Left hindlimb (tissue), 1 donor: ENCODE results near the gene SYNE1.

Experiments
- DNase-seq: peaks from one replicate; pipeline ENCODE4 v3.0.0-alpha.2; 2018

Gene SYNE1

DNA sequence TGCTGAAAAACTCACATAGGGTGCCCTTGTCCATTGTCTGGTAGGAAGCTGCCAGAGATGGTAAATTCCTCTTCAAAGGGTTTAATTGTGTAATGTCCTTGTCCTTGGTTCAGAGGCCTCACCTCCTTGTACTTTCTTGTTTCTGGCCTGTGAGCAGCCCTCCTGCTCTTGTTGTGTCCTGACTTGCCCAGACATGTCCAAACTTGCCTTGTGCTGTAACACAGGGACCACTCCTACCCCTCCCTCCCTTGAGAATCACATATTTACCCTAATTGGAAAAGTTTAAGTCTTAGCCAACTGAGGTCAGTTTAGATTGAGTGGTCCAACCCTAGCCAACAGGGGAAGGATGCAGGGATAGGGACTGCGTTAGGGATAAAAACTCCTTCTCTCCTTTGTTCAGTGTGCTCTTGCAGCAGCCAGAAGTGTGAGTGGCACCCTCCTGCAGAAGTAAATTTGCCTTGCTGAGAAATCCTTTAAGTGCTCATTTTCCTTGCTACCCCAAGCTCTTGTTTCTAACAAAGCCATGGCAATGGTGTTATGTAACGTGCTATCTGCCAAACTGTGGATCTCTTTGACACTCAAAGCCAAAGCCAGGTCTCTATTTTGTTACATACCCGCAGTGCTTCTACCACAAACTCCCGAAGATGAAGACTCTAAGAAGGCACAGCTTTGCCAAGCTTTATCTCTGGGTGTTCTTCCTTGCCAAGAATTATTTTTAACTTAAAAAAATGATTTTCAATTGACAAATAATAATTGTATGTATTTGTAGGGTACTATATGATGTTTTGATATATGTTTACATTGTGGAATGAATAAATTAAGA, 415.1 kb downstream of the SYNE1 start:
- DNase-seq = no peak

- no peak for DNase-seq
Measured at GRCh38 chr6:152220786-152221185, 416.4 kb downstream of the SYNE1 start.

DNA sequence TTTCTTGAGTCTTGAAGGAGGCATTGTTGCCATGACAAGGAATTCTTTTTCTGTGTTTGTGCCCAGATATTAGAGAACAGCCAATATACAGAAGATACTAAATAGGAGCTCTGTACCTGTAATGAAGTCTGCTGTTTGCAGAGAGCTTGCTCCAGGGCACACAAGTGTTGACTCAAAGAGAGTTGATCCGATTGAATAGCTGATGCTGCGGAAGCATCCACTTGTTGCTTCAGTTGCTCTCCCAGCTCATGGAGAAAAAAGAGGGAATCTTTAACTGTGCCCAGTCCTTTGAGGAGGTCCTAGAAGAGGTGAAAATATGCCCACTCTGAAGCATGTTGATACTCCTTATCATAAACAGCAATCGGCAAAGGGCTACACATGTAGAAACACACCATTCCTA, 418.3 kb downstream of the SYNE1 start:
- DNase-seq = no peak

DNA sequence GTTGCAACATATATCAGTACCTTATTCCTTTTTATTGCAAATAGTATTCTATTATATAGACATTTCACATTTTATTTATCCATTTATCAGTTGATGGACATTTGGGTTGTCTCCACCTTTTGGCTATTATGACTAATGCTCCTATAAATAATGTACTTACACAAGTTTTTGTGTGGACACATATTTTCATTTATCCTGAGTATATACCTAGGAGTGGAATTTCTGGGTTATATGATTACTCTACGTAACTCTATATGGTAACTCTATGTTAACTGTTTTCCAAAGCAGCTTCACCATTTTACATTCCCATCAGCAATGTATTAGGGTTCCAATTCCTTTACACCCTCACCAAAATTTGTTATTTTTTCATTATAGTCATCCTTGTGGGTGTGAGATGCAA, 424.7 kb downstream of the SYNE1 start:
- no peak for DNase-seq

GRCh38 chr6:152209211-152209610, 428.0 kb downstream of the SYNE1 start:
- no peak for DNase-seq

DNA sequence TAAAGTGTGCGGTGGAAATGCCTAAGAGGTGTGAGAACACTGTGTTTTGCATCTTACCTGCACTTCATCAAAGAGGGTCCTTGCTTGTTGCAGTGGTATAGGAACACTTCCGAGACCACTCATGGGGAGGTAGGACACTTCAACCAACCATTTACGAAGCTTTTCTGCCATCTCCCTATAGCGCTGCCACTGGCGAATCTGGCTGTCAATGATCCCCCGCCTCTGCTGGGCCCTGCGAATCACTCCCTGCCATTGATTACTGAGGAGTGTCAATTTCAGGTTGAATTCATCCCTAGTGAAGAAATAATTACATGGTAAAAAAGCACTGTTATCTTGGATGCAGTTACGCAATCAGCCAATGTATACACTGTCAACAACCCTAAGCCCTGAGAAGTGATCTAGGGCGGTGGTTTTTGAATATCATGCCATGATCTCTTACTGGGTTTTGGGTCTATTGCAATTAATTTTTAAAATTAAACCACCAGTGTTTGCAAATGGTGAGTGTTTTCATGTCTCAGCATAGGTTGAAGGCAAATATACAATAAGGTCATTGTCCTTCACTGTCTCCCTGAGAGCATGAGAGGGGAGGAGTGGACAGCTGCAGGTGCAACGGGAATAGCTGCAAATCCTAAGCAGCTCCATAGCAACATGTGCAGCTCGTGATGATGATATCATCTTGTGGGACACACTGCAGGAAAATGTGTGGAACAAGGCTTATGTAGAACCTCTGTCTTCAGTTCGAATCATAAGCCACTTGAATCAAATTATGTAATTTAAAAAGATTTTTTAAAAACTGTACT, 429.0 kb downstream of the SYNE1 start:
- no peak for DNase-seq

GRCh38 chr6:152206072-152206818, 430.9 kb downstream of the SYNE1 start:
- DNase-seq = no peak

DNA sequence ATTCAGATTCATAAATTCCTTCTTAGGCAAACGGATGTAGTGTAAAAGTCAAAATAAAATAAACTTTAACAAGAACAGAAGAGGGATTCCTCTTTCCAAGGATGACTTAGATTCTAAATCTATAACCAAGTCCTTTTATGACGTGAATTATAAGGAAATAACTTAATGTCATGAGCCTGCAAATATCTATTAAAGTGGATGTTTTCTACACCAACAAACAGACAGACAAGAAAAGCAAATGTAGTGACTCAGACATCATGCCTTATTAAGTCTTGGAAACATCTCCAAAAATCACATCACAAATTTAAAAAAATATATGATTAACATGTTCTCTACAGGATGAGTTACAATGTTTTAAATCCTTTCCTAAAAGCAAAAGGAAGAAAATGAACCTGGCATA, 432.6 kb downstream of the SYNE1 start:
- DNase-seq = no peak

DNA sequence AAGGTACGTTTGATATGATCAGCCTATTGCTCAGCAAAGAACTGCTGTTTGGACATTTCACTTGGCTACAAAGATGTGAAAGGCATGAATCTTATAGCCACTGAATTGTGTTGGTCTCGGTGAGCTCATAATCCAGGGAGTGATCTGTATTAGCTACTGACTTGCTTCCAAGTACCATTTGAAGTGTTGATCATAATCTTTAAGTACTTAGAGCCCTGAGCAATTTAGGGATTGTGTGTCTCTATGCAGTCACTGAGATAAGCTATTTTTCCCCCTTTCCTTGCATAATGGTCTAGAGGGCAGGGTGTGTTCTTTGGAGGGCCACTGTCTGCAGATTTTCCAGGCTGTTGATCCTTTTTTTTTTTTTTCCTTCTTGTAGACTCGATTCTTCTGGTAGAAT, 436.0 kb downstream of the SYNE1 start:
- DNase-seq = no peak

DNA sequence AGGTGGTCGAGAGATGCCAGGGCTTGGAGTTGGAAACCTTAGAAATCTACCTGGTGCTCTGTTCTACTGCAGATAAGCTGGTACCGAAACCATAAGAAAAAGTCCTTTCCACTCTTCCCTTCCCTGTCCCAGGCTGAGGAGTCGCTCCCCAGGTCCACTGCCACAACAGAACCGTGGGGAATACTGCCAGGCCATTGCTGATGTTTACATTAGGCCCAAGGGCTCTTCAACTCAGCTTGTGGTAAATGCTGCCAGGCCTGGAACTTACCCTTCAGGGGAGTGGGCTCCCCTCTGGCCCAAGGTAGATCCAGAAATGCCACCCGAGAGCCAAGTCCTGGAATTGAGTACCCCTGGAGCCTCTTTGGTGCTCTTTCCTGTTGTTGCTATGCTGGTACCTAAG, 441.3 kb downstream of the SYNE1 start:
- no peak for DNase-seq

- DNase-seq = no peak
Measured at GRCh38 chr6:152189736-152190135, 447.4 kb downstream of the SYNE1 start.

- no peak for DNase-seq
Measured at GRCh38 chr6:152188011-152188410, 449.2 kb downstream of the SYNE1 start.

GRCh38 chr6:152186840-152187239, 450.3 kb downstream of the SYNE1 start:
- DNase-seq = no peak

GRCh38 chr6:152184917-152185574, 452.1 kb downstream of the SYNE1 start:
- no peak for DNase-seq

- DNase-seq = no peak
Measured at GRCh38 chr6:152184573-152184916, 452.6 kb downstream of the SYNE1 start.

- no peak for DNase-seq
Measured at GRCh38 chr6:152180601-152181000, 456.6 kb downstream of the SYNE1 start.

DNA sequence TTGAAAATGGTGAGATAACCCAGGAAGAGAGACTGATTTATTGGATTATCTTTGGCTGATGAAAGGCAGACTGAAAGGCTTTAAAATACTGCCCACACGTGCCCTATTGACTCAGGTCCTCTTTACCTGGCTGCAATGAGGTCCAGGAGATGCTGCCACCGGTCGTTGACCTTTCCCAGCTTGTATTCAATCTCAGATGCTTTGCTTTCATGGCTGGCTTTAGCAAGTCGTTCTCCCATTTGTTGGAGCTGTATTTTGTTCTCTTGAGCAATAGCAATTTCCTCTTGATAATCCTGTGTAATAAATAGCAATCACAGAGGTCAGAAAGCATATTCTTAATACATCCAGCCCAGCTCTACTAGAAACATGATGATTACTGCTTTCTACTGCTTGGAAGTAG, 460.9 kb downstream of the SYNE1 start:
- no peak for DNase-seq

DNA sequence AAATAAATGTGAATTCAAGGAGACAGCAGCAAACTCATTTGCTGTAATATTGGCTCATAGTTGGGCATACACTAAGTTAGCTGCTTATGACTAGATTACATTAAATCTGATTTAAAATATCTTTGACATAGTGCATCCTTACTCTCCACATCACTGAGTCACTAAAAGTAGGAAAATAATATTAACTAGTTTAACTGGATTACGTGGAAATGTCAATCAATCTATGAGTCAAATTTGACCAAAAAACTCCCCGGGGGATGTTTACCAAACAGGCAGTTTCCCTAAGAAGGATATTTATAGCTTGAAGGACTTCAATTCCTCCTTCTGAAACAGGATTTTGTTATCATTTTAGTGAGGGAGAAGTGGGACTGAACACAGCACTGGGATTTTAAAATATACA, 463.2 kb downstream of the SYNE1 start:
- DNase-seq = no peak

DNA sequence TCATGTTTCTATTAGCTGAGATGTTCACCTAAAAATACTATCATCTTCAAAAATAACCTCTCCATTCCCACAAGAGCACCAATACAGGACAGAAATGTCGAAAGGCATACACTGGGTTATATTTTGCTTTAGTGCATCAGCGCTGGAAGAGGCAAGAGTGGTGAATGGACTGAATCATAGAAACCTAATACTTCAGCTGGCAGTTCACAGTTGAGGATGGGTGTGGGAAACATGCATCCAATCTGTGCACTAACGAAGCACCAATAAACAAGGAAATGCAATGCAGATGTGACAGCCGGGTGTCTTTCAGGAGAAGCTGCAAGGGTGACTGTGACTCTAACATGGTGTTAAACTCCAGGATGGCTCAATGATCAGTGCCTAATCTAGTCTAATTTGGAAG, 463.8 kb downstream of the SYNE1 start:
- no peak for DNase-seq

DNA sequence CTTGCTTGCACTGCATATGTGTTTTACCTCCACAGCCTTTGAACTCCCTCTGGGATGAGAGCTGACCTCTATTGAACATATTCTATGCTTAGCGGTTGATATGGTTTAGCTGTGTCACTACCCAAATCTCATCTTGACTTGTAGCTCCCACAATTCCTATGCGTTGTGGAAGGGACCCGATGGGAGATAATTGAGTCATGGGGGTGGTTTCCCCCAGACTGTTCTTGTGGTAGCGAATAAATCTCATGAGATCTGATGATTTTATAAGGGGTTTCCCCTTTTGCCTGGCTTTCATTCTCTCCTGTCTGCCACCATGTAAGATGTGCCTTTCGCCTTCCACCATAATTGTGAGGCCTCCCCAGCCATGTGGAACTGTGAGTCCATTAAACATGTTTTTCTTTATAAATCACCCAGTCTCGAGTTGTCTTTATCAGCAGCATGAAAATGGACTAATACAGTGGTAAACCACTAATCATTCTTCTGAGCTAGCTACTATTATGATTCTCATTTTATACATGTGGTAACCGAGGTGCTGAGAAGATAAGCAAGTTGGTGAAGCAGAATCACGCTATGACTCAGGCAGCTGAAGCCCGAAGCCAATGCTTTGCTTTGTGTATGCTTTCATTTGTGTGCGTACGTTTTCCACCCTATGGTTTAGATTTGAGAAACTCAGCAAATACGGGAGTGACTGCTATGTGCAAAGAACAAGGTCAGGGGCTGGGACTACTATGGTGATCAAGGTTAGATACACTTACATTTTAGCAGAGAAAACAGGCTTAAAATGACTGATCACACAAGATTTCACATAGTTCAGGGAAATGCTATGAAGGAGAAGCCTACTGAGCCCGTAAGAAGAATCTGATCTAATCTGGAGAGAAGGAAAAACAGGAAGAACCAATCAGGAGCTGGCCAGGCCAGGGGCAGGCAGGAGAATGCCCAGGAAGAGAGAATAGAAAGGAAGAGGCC, 466.2 kb downstream of the SYNE1 start:
- no peak for DNase-seq

- no peak for DNase-seq
Measured at GRCh38 chr6:152170313-152170701, 466.9 kb downstream of the SYNE1 start.
